NCI-H146 (cell line): ENCODE data around the gene TBC1D22A.
"Not testable (repeated sequence)": the region's sequence is repeated elsewhere in the genome, so short reads cannot be mapped to it uniquely, and the experiment has no call there.

Source experiments
- DNase-seq: peaks from one replicate; lab custom pipeline; 2025; lab: John Stamatoyannopoulos, UW

TBC1D22A gene

GRCh38 chr22:47139790-47140119, 377.3 kb downstream of the TBC1D22A start:
- no peak for DNase-seq

GRCh38 chr22:47140975-47141374, 378.5 kb downstream of the TBC1D22A start:
- DNase-seq = not testable (repeated sequence)

- no peak for DNase-seq
Observed at GRCh38 chr22:47142427-47143046, 380.1 kb downstream of the TBC1D22A start.

- DNase-seq = no peak
Observed at GRCh38 chr22:47143249-47143938, 380.9 kb downstream of the TBC1D22A start.

- no peak for DNase-seq
Observed at GRCh38 chr22:47144076-47144765, 381.8 kb downstream of the TBC1D22A start.

- no peak for DNase-seq
Observed at GRCh38 chr22:47144791-47145425, 382.5 kb downstream of the TBC1D22A start.

GRCh38 chr22:47145883-47146282, 383.4 kb downstream of the TBC1D22A start:
- DNase-seq = no peak

GRCh38 chr22:47146391-47146790, 383.9 kb downstream of the TBC1D22A start:
- DNase-seq = no peak

GRCh38 chr22:47146941-47147340, 384.5 kb downstream of the TBC1D22A start:
- no peak for DNase-seq

GRCh38 chr22:47147572-47147971, 385.1 kb downstream of the TBC1D22A start:
- no peak for DNase-seq

- DNase-seq = no peak
Observed at GRCh38 chr22:47148510-47148909, 386.1 kb downstream of the TBC1D22A start.

GRCh38 chr22:47148956-47149728, 386.7 kb downstream of the TBC1D22A start:
- DNase-seq = no peak

- DNase-seq = no peak
Observed at GRCh38 chr22:47149976-47150375, 387.5 kb downstream of the TBC1D22A start.

GRCh38 chr22:47150426-47150825, 388.0 kb downstream of the TBC1D22A start:
- no peak for DNase-seq

GRCh38 chr22:47151064-47151463, 388.6 kb downstream of the TBC1D22A start:
- DNase-seq = no peak

GRCh38 chr22:47151490-47151889, 389.0 kb downstream of the TBC1D22A start:
- no peak for DNase-seq

- no peak for DNase-seq
Observed at GRCh38 chr22:47152236-47152635, 389.8 kb downstream of the TBC1D22A start.

- no peak for DNase-seq
Observed at GRCh38 chr22:47152938-47153337, 390.5 kb downstream of the TBC1D22A start.

GRCh38 chr22:47153854-47154525, 391.5 kb downstream of the TBC1D22A start:
- DNase-seq = no peak

- DNase-seq = no peak
Observed at GRCh38 chr22:47154621-47155081, 392.2 kb downstream of the TBC1D22A start.

GRCh38 chr22:47155131-47155885, 392.9 kb downstream of the TBC1D22A start:
- no peak for DNase-seq
